ENCODE data around the gene NFIB.

GRCh38 chr9:14356351-14357265 lies 42.7 kb upstream of the NFIB start:
- TF ChIP-seq CTCF (conservative IDR thresholded peaks at IDR 0.05 in 1 of 2, IDR thresholded peaks at IDR 0.05 in 1 of 2; ENCODE audit: extremely low read depth in 1 of 2, insufficient read depth in 1 of 2, low read depth in 1 of 2, low read length in 2 of 2) (no peak), EZH2 (IDR thresholded peaks at IDR 0.05; ENCODE audit: borderline replicate concordance, low read length) (no peak)

All from mammary epithelial cell (primary cell).